Measurements from ENCODE around the gene TTC13.

DNA sequence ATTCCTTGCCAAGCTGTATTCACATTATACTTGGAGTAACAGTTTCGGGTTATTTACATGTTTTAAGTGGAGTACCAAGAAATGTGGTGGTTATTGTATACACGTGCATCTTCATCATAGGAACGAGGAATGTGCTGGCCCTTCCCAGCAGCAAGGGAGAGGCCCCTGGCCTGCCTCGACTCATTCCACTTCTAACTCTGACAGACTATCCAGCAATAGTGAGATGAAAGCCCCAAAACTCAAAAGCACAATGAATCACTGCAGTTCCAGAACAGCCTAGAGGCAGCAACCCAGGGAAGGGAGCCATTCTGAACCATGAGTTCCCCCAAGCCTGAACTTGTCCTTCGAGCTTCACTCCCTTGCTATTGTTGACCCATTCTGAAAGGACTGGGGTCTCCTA lies 38.3 kb upstream of the TTC13 start:
- TF ChIP-seq EP300 (IDR thresholded peaks at IDR 0.05) = no peak
- TF ChIP-seq, protein P1, sequence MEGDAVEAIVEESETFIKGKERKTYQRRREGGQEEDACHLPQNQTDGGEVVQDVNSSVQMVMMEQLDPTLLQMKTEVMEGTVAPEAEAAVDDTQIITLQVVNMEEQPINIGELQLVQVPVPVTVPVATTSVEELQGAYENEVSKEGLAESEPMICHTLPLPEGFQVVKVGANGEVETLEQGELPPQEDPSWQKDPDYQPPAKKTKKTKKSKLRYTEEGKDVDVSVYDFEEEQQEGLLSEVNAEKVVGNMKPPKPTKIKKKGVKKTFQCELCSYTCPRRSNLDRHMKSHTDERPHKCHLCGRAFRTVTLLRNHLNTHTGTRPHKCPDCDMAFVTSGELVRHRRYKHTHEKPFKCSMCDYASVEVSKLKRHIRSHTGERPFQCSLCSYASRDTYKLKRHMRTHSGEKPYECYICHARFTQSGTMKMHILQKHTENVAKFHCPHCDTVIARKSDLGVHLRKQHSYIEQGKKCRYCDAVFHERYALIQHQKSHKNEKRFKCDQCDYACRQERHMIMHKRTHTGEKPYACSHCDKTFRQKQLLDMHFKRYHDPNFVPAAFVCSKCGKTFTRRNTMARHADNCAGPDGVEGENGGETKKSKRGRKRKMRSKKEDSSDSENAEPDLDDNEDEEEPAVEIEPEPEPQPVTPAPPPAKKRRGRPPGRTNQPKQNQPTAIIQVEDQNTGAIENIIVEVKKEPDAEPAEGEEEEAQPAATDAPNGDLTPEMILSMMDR (IDR thresholded peaks at IDR 0.05) = no peak

All from sigmoid colon (tissue), 4 donors.